KOPT-K1 (cell line): ENCODE results near the gene MS4A18.

Source experiments
- H3K27ac ChIP-seq: fragments of 200-600 bp; sonication (generic); 2 replicates; pipeline ENCODE4 v1.5.1; 2016; ENCODE audit warnings: antibody characterized with exemption, mild to moderate bottlenecking, low read depth, low read length; ENCODE audit not compliant: poor library complexity, severe bottlenecking
- H3K36me3 ChIP-seq: fragments of 200-600 bp; sonication (generic); 2 replicates; pipeline ENCODE4 v1.5.1; 2017; ENCODE audit warnings: antibody characterized with exemption, mild to moderate bottlenecking, low read length, moderate library complexity; ENCODE audit not compliant: insufficient read depth
- H3K9me3 ChIP-seq: fragments of 200-600 bp; sonication (generic); 2 replicates; pipeline ENCODE4 v1.5.1; 2017; ENCODE audit warnings: antibody characterized with exemption, low read length, mild to moderate bottlenecking; ENCODE audit not compliant: insufficient read depth, poor library complexity, severe bottlenecking

The MS4A18 gene

GRCh38 chr11:60769273-60769672, 44.8 kb downstream of the MS4A18 start:
- no peak overlapping the region for H3K27ac ChIP-seq
- no peaks in the 10 kb centered on the region for H3K9me3 ChIP-seq
- H3K36me3 ChIP-seq: no peaks in the 10 kb centered on the region

GRCh38 chr11:60769811-60770210, 45.3 kb downstream of the MS4A18 start:
- H3K27ac ChIP-seq: no peak overlapping the region
- H3K9me3 ChIP-seq: no peaks in the 10 kb centered on the region
- H3K36me3 ChIP-seq: no peaks in the 10 kb centered on the region

DNA sequence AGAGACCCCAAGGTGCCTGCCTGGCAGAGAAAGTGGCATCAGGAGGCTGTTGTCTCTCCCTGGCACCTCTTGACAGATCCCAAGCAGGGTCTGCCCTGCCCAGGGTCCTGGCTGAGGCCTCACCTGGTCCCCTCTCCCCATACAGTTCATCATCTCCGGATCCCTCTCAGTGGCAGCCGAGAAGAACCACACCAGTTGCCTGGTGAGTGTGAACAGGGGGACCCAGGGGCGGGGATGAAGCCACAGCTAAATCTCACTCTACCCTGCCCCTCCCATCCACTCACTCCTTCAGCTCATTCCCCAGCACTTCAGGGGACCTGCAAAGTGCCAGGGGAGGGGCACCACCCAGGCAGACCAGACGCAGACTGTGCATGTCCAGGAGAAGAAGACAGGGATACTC, 46.6 kb downstream of the MS4A18 start:
- H3K27ac ChIP-seq: no peak overlapping the region
- H3K36me3 ChIP-seq: no peaks in the 10 kb centered on the region

GRCh38 chr11:60771879-60772525, 47.5 kb downstream of the MS4A18 start:
- Histone ChIP-seq H3K36me3 (no peaks in the 10 kb centered on the region), H3K27ac (no peak overlapping the region), H3K9me3 (no peaks in the 10 kb centered on the region)

More for the DNA sequence above, 46.6 kb downstream of the MS4A18 start:
- H3K9me3 ChIP-seq: no peaks in the 10 kb centered on the region

GRCh38 chr11:60772666-60773065, 48.1 kb downstream of the MS4A18 start:
- no peak overlapping the region for H3K27ac ChIP-seq
- no peaks in the 10 kb centered on the region for H3K9me3 ChIP-seq
- no peaks in the 10 kb centered on the region for H3K36me3 ChIP-seq

DNA sequence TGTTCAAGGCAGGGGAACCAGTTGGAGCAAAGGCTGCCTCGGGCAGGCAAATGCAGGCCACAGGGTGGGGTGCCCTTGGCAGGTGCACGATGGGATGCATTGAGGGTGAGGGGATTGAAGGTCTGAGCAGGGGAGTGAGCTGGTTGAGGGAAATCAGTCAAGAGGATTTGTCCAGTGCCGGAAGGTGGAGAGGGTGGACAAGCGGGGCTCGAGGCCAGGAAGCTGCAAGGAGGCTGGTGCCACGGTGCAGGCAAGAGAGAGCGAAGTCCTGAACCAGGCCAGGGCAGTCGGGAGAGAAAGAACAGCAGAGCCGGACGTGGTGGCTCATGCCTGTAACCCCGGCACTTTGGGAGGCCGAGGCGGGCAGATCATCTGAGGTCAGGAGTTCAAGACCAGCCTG, 50.2 kb downstream of the MS4A18 start:
- Histone ChIP-seq H3K27ac (no peak overlapping the region), H3K36me3 (no peaks in the 10 kb centered on the region), H3K9me3 (no peaks in the 10 kb centered on the region)

GRCh38 chr11:60775420-60775961, 51.0 kb downstream of the MS4A18 start:
- no peak overlapping the region for H3K27ac ChIP-seq
- H3K9me3 ChIP-seq: peaks cover 6% of the 10 kb centered on the region

GRCh38 chr11:60776167-60776566, 51.6 kb downstream of the MS4A18 start:
- H3K9me3 ChIP-seq: peaks cover 6% of the 10 kb centered on the region
- no peaks in the 10 kb centered on the region for H3K36me3 ChIP-seq
- no peak overlapping the region for H3K27ac ChIP-seq

More at GRCh38 chr11:60775420-60775961, 51.0 kb downstream of the MS4A18 start:
- H3K36me3 ChIP-seq: no peaks in the 10 kb centered on the region

DNA sequence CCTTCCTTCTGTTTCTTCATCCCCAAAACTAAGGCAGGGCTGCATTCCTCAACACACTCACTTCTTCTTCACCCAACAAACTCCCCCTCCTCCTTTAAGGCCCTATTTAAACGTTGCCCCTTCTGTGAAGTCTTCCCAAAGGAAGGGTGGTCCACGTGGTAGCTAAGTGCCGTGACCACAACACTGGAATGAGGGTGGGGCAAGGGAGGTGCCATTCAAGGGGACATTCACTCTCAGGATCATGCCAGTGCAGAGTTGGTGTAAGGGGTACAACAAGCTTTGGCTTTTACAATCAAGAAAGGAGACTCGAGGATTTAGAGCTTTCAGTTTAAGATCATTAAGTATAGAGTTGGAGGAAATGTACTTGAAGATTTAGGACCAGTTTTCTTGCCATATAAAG, 52.6 kb downstream of the MS4A18 start:
- peaks cover 6% of the 10 kb centered on the region for H3K9me3 ChIP-seq
- H3K36me3 ChIP-seq: no peaks in the 10 kb centered on the region
- no peak overlapping the region for H3K27ac ChIP-seq

- no peak overlapping the region for H3K27ac ChIP-seq
- H3K36me3 ChIP-seq: no peaks in the 10 kb centered on the region
- peaks cover 6% of the 10 kb centered on the region for H3K9me3 ChIP-seq
These were observed 53.1 kb downstream of the MS4A18 start for GRCh38 chr11:60777572-60777971.

GRCh38 chr11:60780065-60780464, 55.5 kb downstream of the MS4A18 start:
- no peaks in the 10 kb centered on the region for H3K36me3 ChIP-seq
- H3K9me3 ChIP-seq: peaks cover 6% of the 10 kb centered on the region
- H3K27ac ChIP-seq: no peak overlapping the region

DNA sequence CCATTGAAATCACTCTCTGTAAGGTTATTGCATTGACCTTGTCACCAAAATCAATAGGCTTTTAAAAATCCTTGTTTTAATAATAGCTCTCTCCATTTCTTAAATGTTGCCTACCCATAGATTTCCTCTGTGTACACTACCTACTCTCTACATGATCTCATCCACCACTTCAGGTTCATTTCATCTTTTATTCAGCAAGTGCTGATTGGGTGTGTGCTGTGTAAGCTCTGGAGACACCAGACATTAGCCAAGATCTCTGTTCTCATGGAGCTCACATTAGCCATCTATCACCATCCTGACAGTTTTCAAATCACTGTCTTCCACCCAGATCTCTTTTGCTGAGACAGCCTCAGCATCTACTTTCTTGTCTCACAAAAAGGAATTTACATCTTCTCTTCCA, 56.3 kb downstream of the MS4A18 start:
- peaks cover 6% of the 10 kb centered on the region for H3K9me3 ChIP-seq
- no peaks in the 10 kb centered on the region for H3K36me3 ChIP-seq

DNA sequence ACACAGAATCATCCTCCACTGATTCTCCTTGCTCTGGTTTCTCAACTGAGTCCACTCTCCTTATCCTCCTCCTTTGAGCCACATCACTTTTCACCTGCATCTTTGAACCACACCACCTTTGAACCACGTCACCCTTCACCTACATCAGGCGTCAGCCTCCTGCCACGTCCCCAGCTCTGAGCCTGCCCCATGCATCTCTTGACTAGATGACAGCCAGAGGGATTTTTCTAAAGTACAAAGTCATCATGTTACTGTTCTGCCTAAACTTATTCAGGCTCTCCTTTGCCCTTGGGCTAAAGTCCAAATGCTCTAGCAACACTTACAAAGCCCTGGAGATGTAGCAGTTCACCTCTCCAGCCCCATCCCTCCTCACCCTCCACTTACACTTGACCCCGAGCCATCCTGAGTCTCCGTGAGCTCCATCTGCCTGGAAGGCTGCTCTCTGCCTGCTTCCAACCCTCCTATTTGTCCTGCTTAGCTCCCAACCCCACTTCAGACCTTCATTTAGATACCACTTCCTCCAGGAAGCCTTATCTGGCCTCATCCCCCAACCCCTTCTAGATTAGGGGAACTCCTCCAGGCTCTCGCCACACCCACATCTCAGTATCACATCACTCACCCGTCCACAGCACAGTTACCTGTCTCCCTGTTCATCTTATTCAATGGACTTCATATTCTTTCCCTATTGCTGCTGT, 56.9 kb downstream of the MS4A18 start:
- Histone ChIP-seq H3K27ac (no peak overlapping the region), H3K36me3 (no peaks in the 10 kb centered on the region), H3K9me3 (peaks cover 6% of the 10 kb centered on the region)

More for the DNA sequence above, 56.3 kb downstream of the MS4A18 start:
- H3K27ac ChIP-seq: no peak overlapping the region

- Histone ChIP-seq H3K27ac (no peak overlapping the region), H3K36me3 (no peaks in the 10 kb centered on the region), H3K9me3 (peaks cover 6% of the 10 kb centered on the region)
These were observed 57.4 kb downstream of the MS4A18 start for GRCh38 chr11:60781981-60782316.

DNA sequence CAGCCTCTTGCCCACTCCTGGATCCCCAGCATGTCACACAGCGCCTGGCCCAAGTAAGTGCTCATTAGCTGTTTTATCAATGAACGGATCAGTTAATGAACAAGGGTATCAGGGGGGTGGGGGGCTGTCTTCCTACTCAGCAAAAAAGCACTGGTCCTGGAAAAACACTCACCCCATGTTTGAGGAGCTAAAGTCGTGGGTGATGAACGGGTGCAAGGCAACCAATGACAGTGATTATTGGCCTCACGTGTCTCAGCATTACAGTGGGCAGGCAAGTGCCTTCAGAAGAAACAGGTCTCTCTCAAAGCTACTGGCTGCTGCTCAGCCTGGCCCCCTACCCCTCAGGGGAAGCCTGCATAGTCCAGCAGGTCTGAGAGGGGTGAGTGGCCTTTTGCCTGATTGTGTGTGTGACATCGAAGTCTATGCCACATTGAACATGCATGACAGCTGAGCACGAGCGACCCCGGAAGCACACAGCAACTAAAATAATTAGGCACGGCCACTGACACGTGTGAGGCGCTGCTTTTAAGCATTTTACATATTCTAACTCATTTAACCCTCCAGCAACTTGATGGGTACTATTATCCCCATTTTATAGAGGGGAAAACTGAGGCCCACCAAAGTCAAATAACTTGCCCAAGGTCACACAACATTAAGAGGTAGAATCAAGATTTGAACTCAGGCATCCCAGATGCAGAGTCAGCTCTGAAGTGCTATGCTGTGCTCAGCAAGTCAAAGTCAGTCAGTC, 58.0 kb downstream of the MS4A18 start:
- H3K36me3 ChIP-seq: no peaks in the 10 kb centered on the region
- no peak overlapping the region for H3K27ac ChIP-seq

More for the DNA sequence above, 58.0 kb downstream of the MS4A18 start:
- H3K9me3 ChIP-seq: peaks cover 6% of the 10 kb centered on the region
